GM12892 (cell line): ENCODE results near the gene HTRA2.

Experiments
- POLR2A ChIP-seq: IDR thresholded peaks from 2 replicates; pipeline ENCODE4 v1.6.1; 2011; ENCODE audit warnings: low read depth, low read length, control low read depth
- TAF1 ChIP-seq: IDR thresholded peaks from 2 replicates; pipeline ENCODE4 v1.6.1; 2011; ENCODE audit warnings: low read depth, mild to moderate bottlenecking, control low read depth, low read length, borderline replicate concordance

DNA sequence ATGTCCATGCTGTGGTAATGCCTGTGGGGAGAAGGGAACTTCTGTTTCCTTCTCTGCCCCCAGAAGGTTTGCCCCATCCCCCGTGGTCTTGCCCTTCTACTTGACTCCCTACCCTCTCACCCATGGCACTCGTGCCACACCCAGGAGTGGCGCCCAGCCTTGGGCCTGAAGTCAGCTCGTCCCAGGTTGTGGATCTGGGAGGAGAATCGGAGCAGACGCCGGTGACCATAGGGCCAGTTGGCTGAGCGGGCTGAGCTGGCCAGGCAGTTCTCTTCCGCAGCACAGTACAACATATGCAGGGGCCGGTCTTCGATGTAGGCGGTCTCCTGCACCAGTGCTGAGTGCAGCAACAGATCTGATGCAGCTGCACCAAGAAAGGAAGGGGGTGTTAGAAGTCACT, 4.7 kb downstream of the HTRA2 start:
- TF ChIP-seq POLR2A (0 out of 2 replicates have a peak, but pooled peaks have one; percentile 12), TAF1 (no peak)
